Heart right ventricle (tissue), 16 donors: ENCODE results near the gene SAMD3. TPM values are rescaled to one million over a fixed set of nuclear protein-coding genes. Genes with fewer than 3 reads are reported as not detected.

Source experiments
- ATAC-seq, 8 donors: fragments of 200-7000 bp; cut with Tn5 transposase; one replicate each; pipeline ENCODE4 v1.9.1; 2020; ENCODE audit warnings: mild to moderate bottlenecking in 8 of 8, moderate library complexity in 8 of 8, moderate number of reproducible peaks in 1 of 8
- DNase-seq, 2 donors: peaks; one replicate each; pipeline ENCODE4 v3.0.0-alpha.2; 2020
- H3K27ac ChIP-seq, 10 donors: fragments of 200-600 bp; sonication (generic) in 2 of 10; one replicate each; pipeline versions ENCODE4 v1.5.0 to v1.8.0; 2020 to 2022; ENCODE audit warnings: mild to moderate bottlenecking in 3 of 10
- H3K27me3 ChIP-seq, 7 donors: fragments of 200-600 bp; one replicate each; pipeline ENCODE4 v1.8.0; 2021 to 2022; ENCODE audit warnings: mild to moderate bottlenecking in 2 of 7
- H3K36me3 ChIP-seq, 9 donors: fragments of 200-600 bp; sonication (generic) in 1 of 9; one replicate each; pipeline versions ENCODE4 v1.5.0 to v1.8.0; 2020 to 2022; ENCODE audit warnings: mild to moderate bottlenecking in 2 of 9
- H3K4me1 ChIP-seq, 9 donors: fragments of 200-600 bp; sonication (generic) in 1 of 9; one replicate each; pipeline versions ENCODE4 v1.5.0 to v1.8.0; 2020 to 2022; ENCODE audit warnings: mild to moderate bottlenecking in 4 of 9
- H3K4me3 ChIP-seq, 10 donors: fragments of 200-600 bp; sonication (generic) in 2 of 10; one replicate each; pipeline versions ENCODE4 v1.5.0 to v1.8.0; 2020 to 2022; ENCODE audit warnings: mild to moderate bottlenecking in 7 of 10, moderate library complexity in 2 of 10
- H3K9me3 ChIP-seq, 11 donors: fragments of 200-600 bp in 10 of 11; sonication (generic) in 2 of 11; one replicate each; pipeline versions ENCODE4 v1.5.0 to v1.8.0; 2013 to 2022; ENCODE audit warnings: mild to moderate bottlenecking in 2 of 11, control low read depth in 1 of 11, moderate library complexity in 1 of 11
- WGBS, 2 donors: extraction: QIAGEN DNeasy Blood & Tissue Kit; methylation state at CpG; one replicate each; pipeline ENCODE4 v1.1.7; 2013; ENCODE audit warnings: inconsistent platforms in 1 of 2; 5-methylcytosine and 5-hydroxymethylcytosine counted together
- intact Hi-C, 10 donors: fragments of 100-400 bp; cut with DNase I; formaldehyde crosslinking; loops; one replicate each; pipeline versions ENCODE4 v1.11.1 to v1.14.2; 2022
- polyA plus RNA-seq, 2 donors: library from polyadenylated mRNA; stranded (reverse); fragments of 200-250 nt; gene quantifications; one replicate each; pipeline ENCODE4 v1.2.3, GENCODE V29; 2013
- total RNA-seq, 10 donors: library from RNA; stranded (reverse); fragmentation: NEBNext Ultra II Directional in 3 of 10; extraction: Animal tissue kit (Norgen Biotek cat#: 25700) in 3 of 10; gene quantifications; one replicate each; pipeline versions ENCODE4 v1.2.1 to v1.2.4, GENCODE V29; 2021 to 2023
- TF ChIP-seq, protein P1 (sequence below), 9 donors: fragments of 200-600 bp; sonication (generic) in 2 of 9; IDR thresholded peaks; one replicate each; pipeline versions ENCODE4 v1.5.0 to v1.8.0; 2021 to 2022; ENCODE audit warnings: antibody characterized with exemption in 9 of 9, mild to moderate bottlenecking in 5 of 9, moderate library complexity in 1 of 9
- donor health status: Arrhythmogenic right ventricular cardiomyopathy.
- donor health status: ischemic (EF 13 %, LVEDD 7.1; RV severe dilation, severe dysfunction).
- donor health status: healthy with polysubstance abuse.
- donor health status: DM: no; HTN: yes; CAD: no.
- donor health status: DM: no; HTN: no; CAD: no.
- donor health status: ischemic (EF 25% LVEDD 6.9; RV normal size, moderate dysfunction).
- donor health status: ischemic (EF 25% LVEDD 5.7; RV mildly dilated, moderate dysfunction).
- donor health status: healthy.
- donor health status: DM: yes; HTN: yes; CAD: no.
- donor health status: Ischemic cardiomyopathy.
- donor health status: ischemic (EF 35%, LVEDD 5.7; RV mildly dilated, moderate dysfunction).
- donor health status: nonischemic (EF 11% LVEDD 7.7; RV severe dilation, severe dysfunction).
- donor health status: DM: yes; HTN: yes; CAD: no.
- donor health status: PGD.
- donor health status: ischemic (EF 29% LVEDD 5.4; RV normal size, mild dysfunction).
- donor health status: nonischemic (EF 23%, LVEDD 6.1; RV moderate dilation, normal function).

The SAMD3 gene
- total and polyA plus RNA-seq, 12 donors = 0.12 to 3.1 (median 0.51) TPM; not detected in 7

DNA sequence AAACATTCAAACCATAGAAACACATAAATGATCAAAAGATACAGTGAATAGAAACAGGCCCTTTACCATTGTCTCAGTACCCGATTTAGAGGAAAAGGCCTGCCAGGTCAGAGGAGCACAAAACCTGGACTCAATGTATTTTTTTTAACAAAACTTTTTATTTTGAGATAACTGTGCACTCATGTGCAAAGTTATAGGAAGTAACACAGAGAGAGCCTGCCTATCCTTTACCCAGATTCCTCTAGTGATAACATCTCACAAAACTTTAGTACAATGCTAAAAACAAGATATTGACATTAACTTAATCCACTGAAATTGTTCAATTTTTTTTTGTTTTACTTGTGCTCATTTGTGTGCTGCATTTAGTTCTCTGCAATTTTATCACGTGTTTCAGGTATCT is 36.8 kb upstream of the SAMD3 start:
- intact Hi-C loops = no loop called here
- Histone ChIP-seq H3K36me3 (no peaks in the 10 kb centered on the region), H3K27me3 (no peaks in the 10 kb centered on the region), H3K27ac (peak overlapping the region in 1 of 10 donors; percentile 46), H3K4me3 (no peak overlapping the region), H3K4me1 (no peaks in the 10 kb centered on the region), H3K9me3 (no peaks in the 10 kb centered on the region)
- no peak for ATAC-seq
- no peak for DNase-seq
- TF ChIP-seq, protein P1, sequence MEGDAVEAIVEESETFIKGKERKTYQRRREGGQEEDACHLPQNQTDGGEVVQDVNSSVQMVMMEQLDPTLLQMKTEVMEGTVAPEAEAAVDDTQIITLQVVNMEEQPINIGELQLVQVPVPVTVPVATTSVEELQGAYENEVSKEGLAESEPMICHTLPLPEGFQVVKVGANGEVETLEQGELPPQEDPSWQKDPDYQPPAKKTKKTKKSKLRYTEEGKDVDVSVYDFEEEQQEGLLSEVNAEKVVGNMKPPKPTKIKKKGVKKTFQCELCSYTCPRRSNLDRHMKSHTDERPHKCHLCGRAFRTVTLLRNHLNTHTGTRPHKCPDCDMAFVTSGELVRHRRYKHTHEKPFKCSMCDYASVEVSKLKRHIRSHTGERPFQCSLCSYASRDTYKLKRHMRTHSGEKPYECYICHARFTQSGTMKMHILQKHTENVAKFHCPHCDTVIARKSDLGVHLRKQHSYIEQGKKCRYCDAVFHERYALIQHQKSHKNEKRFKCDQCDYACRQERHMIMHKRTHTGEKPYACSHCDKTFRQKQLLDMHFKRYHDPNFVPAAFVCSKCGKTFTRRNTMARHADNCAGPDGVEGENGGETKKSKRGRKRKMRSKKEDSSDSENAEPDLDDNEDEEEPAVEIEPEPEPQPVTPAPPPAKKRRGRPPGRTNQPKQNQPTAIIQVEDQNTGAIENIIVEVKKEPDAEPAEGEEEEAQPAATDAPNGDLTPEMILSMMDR (IDR thresholded peaks at IDR 0.05) = no peak
- 70 to 81% methylated on average over 2 of the region's 2 CpGs for WGBS, 2 donors

DNA sequence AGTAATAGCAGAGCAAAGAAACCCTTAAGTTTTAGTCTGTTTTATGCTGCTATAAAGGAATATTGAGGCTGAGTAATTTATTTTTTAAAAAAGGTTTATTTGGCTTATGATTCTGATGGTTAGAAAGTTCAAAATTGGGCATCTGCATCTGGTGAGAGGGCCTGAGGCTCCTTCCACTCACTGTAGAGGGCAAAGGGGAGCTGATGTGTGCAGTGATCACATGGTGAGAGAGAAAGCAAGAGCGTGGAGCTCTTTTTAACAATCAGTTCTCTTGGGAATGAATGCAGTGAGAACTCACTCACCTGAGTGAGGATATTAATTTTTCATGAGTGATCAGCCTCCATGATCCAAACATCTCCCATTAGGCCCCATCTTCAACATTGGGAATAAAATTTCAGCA is 36.4 kb upstream of the SAMD3 start:
- ATAC-seq = no peak
- WGBS, 2 donors = 86 to 96% methylated on average over 1 of the region's 1 CpG
- Histone ChIP-seq H3K27ac (peak overlapping the region in 1 of 10 donors; percentile 46), H3K36me3 (no peaks in the 10 kb centered on the region), H3K27me3 (no peaks in the 10 kb centered on the region), H3K4me3 (no peak overlapping the region), H3K4me1 (no peaks in the 10 kb centered on the region), H3K9me3 (no peaks in the 10 kb centered on the region)
- TF ChIP-seq, protein P1 (IDR thresholded peaks at IDR 0.05) = no peak
- DNase-seq = no peak
- intact Hi-C loops = no loop called here

DNA sequence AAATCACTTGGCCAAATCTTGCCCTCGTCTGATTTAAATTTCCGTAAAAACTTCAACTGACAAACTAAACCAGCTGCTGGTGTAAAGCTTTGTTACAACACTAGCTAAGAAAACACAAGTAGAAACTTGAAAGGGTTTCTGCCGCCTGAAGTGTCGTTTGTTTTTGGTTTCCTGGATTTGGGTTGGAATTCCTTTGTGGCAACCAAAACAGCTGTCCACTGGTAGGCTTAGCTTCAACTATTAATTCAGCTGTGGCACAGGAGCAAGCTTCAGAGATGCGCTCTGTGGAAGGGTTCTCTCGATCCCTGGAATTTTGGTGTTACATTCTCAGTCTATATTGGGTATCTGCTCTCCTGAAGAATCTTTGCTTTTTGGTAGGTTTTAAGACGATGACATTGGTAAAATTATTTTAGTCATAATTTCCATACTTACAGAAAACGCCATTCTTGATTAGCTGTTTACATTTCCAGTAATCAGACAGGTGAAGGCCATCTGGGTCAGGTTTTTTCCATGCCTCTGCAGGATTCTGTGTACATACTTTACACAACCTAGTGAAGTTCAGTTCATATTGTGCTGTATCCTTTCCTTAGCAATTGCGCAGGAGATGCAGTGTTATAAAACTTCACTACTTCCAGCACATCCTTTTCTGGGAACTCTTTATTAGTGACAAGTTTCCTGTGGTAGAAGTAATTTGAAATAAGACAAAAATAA is 29.9 kb upstream of the SAMD3 start:
- H3K27me3 ChIP-seq = no peaks in the 10 kb centered on the region
- TF ChIP-seq, protein P1 (IDR thresholded peaks at IDR 0.05) = no peak
- WGBS, 2 donors = 58 to 59% methylated on average over 9 of the region's 9 CpGs
- no peak overlapping the region for H3K27ac ChIP-seq
- DNase-seq (no peak), ATAC-seq (no peak)
- intact Hi-C loops = no loop called here
- H3K4me1 ChIP-seq = no peaks in the 10 kb centered on the region
- H3K36me3 ChIP-seq = no peaks in the 10 kb centered on the region
- peaks cover 0 to 3% (median 0%) of the 10 kb centered on the region in 11 donors for H3K9me3 ChIP-seq
- no peak overlapping the region for H3K4me3 ChIP-seq

DNA sequence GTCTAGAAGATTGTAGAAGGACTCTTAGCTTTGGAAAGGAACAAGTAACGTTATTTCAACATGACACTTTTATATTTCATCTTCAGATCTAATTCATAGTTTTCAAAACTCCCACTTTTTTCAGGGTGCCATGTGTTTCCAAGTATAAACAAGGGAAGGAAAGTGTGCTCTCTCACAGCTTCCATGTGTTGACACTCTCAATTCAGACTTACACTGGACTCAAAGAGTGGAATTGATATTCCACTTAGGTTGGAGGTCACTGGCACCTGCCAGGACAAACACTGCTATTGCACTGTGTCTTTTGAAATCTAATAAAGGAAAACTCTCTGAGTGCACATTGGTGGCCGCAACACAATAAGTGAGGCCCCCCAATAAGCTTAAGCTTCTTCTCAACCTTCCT is 22.5 kb upstream of the SAMD3 start:
- Histone ChIP-seq H3K27me3 (no peaks in the 10 kb centered on the region), H3K27ac (no peak overlapping the region), H3K4me3 (no peak overlapping the region), H3K36me3 (no peaks in the 10 kb centered on the region), H3K4me1 (no peaks in the 10 kb centered on the region), H3K9me3 (no peaks in the 10 kb centered on the region)
- 63 to 78% methylated on average over 2 of the region's 2 CpGs for WGBS, 2 donors
- ATAC-seq = no peak
- TF ChIP-seq, protein P1 (IDR thresholded peaks at IDR 0.05) = no peak
- DNase-seq = no peak
- intact Hi-C loops = no loop called here
